ENCODE data around the gene MIS18A.
"Not testable (repeated sequence)": the region's sequence is repeated elsewhere in the genome, so short reads cannot be mapped to it uniquely, and the experiment has no call there.

Gene MIS18A

GRCh38 chr21:32278518-32279376 lies at the start of gene MIS18A:
Gene MIS18A (minus strand): TSS chr21:32279049. CDS start chr21:32279014, 35 bp downstream.
- DNase-seq: peak; percentile 98 to 99 (median 98)

GRCh38 chr21:32328595-32328994 lies 49.7 kb upstream of the MIS18A start:
- no peak for DNase-seq

GRCh38 chr21:32325706-32326105 lies 46.9 kb upstream of the MIS18A start:
- no peak for DNase-seq

- DNase-seq: no peak
Observed at GRCh38 chr21:32322676-32323075, 43.8 kb upstream of the MIS18A start.

GRCh38 chr21:32322103-32322502 lies 43.3 kb upstream of the MIS18A start:
- no peak for DNase-seq

- DNase-seq: no peak
Observed at GRCh38 chr21:32321480-32321879, 42.6 kb upstream of the MIS18A start.

GRCh38 chr21:32320726-32321125 lies 41.9 kb upstream of the MIS18A start:
- DNase-seq: no peak

GRCh38 chr21:32320059-32320458 lies 41.2 kb upstream of the MIS18A start:
- no peak for DNase-seq

- DNase-seq: no peak
Observed at GRCh38 chr21:32319012-32319411, 40.2 kb upstream of the MIS18A start.

GRCh38 chr21:32317726-32318125 lies 38.9 kb upstream of the MIS18A start:
- no peak for DNase-seq

GRCh38 chr21:32316361-32317215 lies 37.7 kb upstream of the MIS18A start:
- no peak for DNase-seq

- no peak for DNase-seq
Observed at GRCh38 chr21:32315511-32316281, 36.8 kb upstream of the MIS18A start.

- DNase-seq: no peak
Observed at GRCh38 chr21:32314806-32315205, 36.0 kb upstream of the MIS18A start.

GRCh38 chr21:32312976-32313375 lies 34.1 kb upstream of the MIS18A start:
- no peak for DNase-seq

- DNase-seq: no peak
Observed at GRCh38 chr21:32312326-32312725, 33.5 kb upstream of the MIS18A start.

- DNase-seq: no peak
Observed at GRCh38 chr21:32311621-32312020, 32.8 kb upstream of the MIS18A start.

- not testable (repeated sequence) for DNase-seq
Observed at GRCh38 chr21:32310976-32311375, 32.1 kb upstream of the MIS18A start.

- DNase-seq: no peak
Observed at GRCh38 chr21:32309906-32310460, 31.1 kb upstream of the MIS18A start.

GRCh38 chr21:32308696-32309095 lies 29.8 kb upstream of the MIS18A start:
- DNase-seq: no peak

GRCh38 chr21:32307706-32308105 lies 28.9 kb upstream of the MIS18A start:
- DNase-seq: no peak

GRCh38 chr21:32306021-32306780 lies 27.4 kb upstream of the MIS18A start:
- DNase-seq: no peak

GRCh38 chr21:32304998-32305397 lies 26.1 kb upstream of the MIS18A start:
- no peak for DNase-seq

All from NCI-H1417 (cell line).